Smooth muscle cell (in vitro differentiated cells): ENCODE measurements around the gene WBP1L. TPM values are rescaled to one million over a fixed set of nuclear protein-coding genes. Genes with fewer than 3 reads are reported as not detected.

ENCODE experiments used
- DNase-seq: peaks from one replicate; lab custom pipeline; 2025; ENCODE audit not compliant: unreplicated experiment; lab: John Stamatoyannopoulos, UW
- H2AFZ ChIP-seq: fragments of 200-600 bp; sonication (generic); 2 replicates; pipeline ENCODE4 v1.6.0; 2016; ENCODE audit warnings: antibody characterized with exemption, low read depth, mild to moderate bottlenecking
- H3F3A ChIP-seq: fragments of 200-600 bp; sonication (generic); 2 replicates; pipeline ENCODE4 v1.6.0; 2017; ENCODE audit warnings: antibody characterized with exemption, low read depth
- H3K27ac ChIP-seq: fragments of 200-600 bp; sonication (generic); 2 replicates; pipeline ENCODE4 v1.5.1; 2016; ENCODE audit warnings: low read depth, mild to moderate bottlenecking
- H3K27me3 ChIP-seq: fragments of 200-600 bp; sonication (generic); 2 replicates; pipeline ENCODE4 v1.6.1; 2016; ENCODE audit warnings: low read depth, mild to moderate bottlenecking
- H3K36me3 ChIP-seq: fragments of 200-600 bp; sonication (generic); 2 replicates; pipeline ENCODE4 v1.5.1; 2016; ENCODE audit warnings: low read depth
- H3K4me1 ChIP-seq: fragments of 200-600 bp; sonication (generic); 2 replicates; pipeline ENCODE4 v1.5.1; 2016; ENCODE audit warnings: low read depth
- H3K4me2 ChIP-seq: fragments of 200-600 bp; sonication (generic); 2 replicates; pipeline ENCODE4 v1.6.0; 2016; ENCODE audit warnings: mild to moderate bottlenecking
- H3K4me3 ChIP-seq: fragments of 200-600 bp; sonication (generic); 2 replicates; pipeline ENCODE4 v1.5.1; 2016; ENCODE audit warnings: mild to moderate bottlenecking
- H3K79me2 ChIP-seq: fragments of 200-600 bp; sonication (generic); 2 replicates; pipeline ENCODE4 v1.6.0; 2016; ENCODE audit warnings: low read depth, mild to moderate bottlenecking
- H3K9ac ChIP-seq: fragments of 200-600 bp; sonication (generic); 2 replicates; pipeline ENCODE4 v1.6.0; 2016; ENCODE audit warnings: low read depth
- H3K9me3 ChIP-seq: fragments of 200-600 bp; sonication (generic); replicated peaks from 2 replicates; pipeline ENCODE4 v1.5.1; 2016; ENCODE audit warnings: low read depth
- H4K20me1 ChIP-seq: fragments of 200-600 bp; sonication (generic); 2 replicates; pipeline ENCODE4 v1.6.0; 2016; ENCODE audit warnings: low read depth
- WGBS: methylation state at CpG from one replicate; pipeline ENCODE4 v1.1.7; 2016; ENCODE audit warnings: low lambda C conversion rate; 5-methylcytosine and 5-hydroxymethylcytosine counted together
- polyA plus RNA-seq: library from polyadenylated mRNA; unstranded; fragments of >200 nt; fragmentation: Nextera tagmentation; extraction: Ambion mirVana; gene quantifications from 2 replicates; pipeline ENCODE4 v1.2.1, GENCODE V29; 2016
- total RNA-seq: library from RNA; depleted of rRNA; stranded (reverse); fragments of >200 nt; gene quantifications from 2 replicates; pipeline ENCODE4 v1.2.3, GENCODE V29; 2014
- TF ChIP-seq, protein P1 (sequence below): fragments of 200-600 bp; sonication (generic); IDR thresholded peaks from 2 replicates; pipeline ENCODE4 v1.5.1; 2017; ENCODE audit warnings: borderline replicate concordance, mild to moderate bottlenecking, antibody characterized with exemption; ENCODE audit not compliant: insufficient read depth, poor library complexity, severe bottlenecking

Gene WBP1L
- total and polyA plus RNA-seq, 2 experiments from 2014 or later = 18.0 to 45.3 TPM

DNA sequence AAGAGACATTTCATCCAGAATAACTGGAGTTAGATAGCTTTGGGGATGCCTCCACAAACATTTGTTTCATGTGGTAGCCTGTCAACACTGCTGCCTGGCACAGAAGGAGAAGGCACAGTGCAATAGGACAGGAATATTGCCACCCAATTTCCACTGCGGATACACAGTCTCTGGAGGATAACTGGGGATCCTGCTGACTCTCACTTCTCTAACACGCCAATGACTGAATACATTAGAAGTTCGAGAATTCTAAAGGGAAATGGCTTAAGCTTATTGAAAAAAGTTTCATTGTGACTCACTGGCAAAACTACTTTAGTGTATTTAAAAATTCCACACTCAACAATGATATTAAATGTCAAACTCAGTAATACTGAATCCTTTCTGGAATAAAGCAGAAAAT, 42.5 kb upstream of the WBP1L start:
- H3K79me2 ChIP-seq = peaks cover 24% of the 10 kb centered on the region
- peaks cover 4% of the 10 kb centered on the region for H3K36me3 ChIP-seq
- DNase-seq = no peak
- H3K9me3 ChIP-seq = no peaks in the 10 kb centered on the region
- peaks cover 5% of the 10 kb centered on the region for H3K4me1 ChIP-seq
- WGBS = 62% methylated on average over 3 of the region's 3 CpGs
- no peak overlapping the region for H3K27ac ChIP-seq
- H3F3A ChIP-seq = no peaks in the 10 kb centered on the region
- no peak overlapping the region for H3K4me2 ChIP-seq
- no peak overlapping the region for H3K9ac ChIP-seq
- H2AFZ ChIP-seq = no peak overlapping the region
- no peak overlapping the region for H3K4me3 ChIP-seq
- TF ChIP-seq, protein P1, sequence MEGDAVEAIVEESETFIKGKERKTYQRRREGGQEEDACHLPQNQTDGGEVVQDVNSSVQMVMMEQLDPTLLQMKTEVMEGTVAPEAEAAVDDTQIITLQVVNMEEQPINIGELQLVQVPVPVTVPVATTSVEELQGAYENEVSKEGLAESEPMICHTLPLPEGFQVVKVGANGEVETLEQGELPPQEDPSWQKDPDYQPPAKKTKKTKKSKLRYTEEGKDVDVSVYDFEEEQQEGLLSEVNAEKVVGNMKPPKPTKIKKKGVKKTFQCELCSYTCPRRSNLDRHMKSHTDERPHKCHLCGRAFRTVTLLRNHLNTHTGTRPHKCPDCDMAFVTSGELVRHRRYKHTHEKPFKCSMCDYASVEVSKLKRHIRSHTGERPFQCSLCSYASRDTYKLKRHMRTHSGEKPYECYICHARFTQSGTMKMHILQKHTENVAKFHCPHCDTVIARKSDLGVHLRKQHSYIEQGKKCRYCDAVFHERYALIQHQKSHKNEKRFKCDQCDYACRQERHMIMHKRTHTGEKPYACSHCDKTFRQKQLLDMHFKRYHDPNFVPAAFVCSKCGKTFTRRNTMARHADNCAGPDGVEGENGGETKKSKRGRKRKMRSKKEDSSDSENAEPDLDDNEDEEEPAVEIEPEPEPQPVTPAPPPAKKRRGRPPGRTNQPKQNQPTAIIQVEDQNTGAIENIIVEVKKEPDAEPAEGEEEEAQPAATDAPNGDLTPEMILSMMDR = no peak
- H4K20me1 ChIP-seq = peaks cover 23% of the 10 kb centered on the region
- no peaks in the 10 kb centered on the region for H3K27me3 ChIP-seq

DNA sequence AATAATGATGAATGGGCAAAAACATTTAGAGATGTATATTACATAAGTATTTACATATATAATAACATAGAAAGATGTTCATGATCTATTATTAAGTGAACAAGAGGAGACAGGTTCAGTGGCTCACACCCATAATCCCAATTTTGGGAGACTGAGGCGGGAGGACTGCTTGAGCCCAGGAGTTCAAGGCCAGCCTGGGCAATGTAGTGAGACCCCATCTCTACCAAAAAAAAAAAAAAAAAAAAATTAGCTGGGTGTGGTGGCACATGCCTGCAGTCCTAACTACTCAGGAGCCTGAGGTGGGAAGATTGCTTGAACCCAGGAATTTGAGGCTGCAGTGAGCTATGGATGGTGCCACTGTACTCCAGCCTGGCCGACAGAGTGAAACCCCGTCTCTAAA, 42.0 kb upstream of the WBP1L start:
- DNase-seq = no peak
- H3K9ac ChIP-seq = no peak overlapping the region
- H2AFZ ChIP-seq = no peak overlapping the region
- H3K4me3 ChIP-seq = no peak overlapping the region
- peaks cover 23% of the 10 kb centered on the region for H4K20me1 ChIP-seq
- peaks cover 30% of the 10 kb centered on the region for H3K79me2 ChIP-seq
- WGBS = 97% methylated on average over 3 of the region's 3 CpGs
- H3K4me2 ChIP-seq = no peak overlapping the region
- no peaks in the 10 kb centered on the region for H3K27me3 ChIP-seq
- no peaks in the 10 kb centered on the region for H3F3A ChIP-seq
- no peak overlapping the region for H3K27ac ChIP-seq
- TF ChIP-seq, protein P1 = no peak
- H3K36me3 ChIP-seq = peaks cover 3% of the 10 kb centered on the region
- H3K9me3 ChIP-seq = no peaks in the 10 kb centered on the region
- H3K4me1 ChIP-seq = peaks cover 5% of the 10 kb centered on the region

DNA sequence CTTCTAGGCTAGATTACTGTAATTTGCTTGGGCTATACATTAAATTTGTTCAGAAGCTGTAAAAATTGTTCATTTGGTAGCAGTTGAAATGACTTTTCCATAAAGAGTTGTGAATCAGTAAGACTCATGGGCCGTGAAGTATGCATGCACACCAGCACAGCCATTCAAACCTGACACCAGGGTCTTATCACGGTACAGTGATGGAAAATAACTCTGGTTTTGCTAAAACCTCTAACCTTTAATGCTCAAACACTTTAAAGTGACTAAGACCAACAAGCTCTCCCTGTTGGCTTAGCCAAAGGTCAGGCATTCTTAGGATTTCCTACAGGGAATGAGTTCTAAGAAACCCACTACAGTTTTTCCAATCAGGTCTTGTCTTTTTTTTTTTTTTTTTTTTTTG, 41.0 kb upstream of the WBP1L start:
- Histone ChIP-seq H3K36me3 (no peaks in the 10 kb centered on the region), H3K27me3 (no peaks in the 10 kb centered on the region), H2AFZ (no peak overlapping the region), H3F3A (no peaks in the 10 kb centered on the region), H3K79me2 (peaks cover 33% of the 10 kb centered on the region), H3K9me3 (no peaks in the 10 kb centered on the region), H3K4me2 (no peak overlapping the region), H3K4me3 (no peak overlapping the region), H4K20me1 (peaks cover 28% of the 10 kb centered on the region), H3K4me1 (peaks cover 5% of the 10 kb centered on the region), H3K27ac (peak overlapping the region; percentile 55), H3K9ac (no peak overlapping the region)
- TF ChIP-seq, protein P1 = no peak
- no peak for DNase-seq
- WGBS = 14% methylated on average over 2 of the region's 2 CpGs

DNA sequence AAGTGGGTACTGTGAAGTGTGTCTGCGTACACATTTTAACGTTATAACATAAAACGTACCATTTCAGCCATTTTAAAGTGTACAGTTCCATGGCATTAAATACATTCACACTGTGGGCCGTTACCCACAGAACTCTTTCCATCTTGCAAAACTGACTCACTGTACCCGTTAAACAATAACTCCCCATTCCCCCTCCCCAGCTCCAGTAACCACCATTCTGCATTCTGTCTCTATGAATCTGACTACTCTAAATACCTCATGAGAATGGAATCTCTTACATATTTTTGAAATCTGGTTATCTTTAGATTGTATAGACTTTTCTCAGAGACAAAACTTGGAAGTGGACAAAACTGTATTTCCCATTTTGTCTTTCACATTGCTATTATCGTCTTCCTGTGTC, 38.8 kb upstream of the WBP1L start:
- H3K4me1 ChIP-seq = peaks cover 5% of the 10 kb centered on the region
- no peak for DNase-seq
- H3K27me3 ChIP-seq = no peaks in the 10 kb centered on the region
- H3K27ac ChIP-seq = peak overlapping the region; percentile 19
- no peaks in the 10 kb centered on the region for H3K9me3 ChIP-seq
- H4K20me1 ChIP-seq = peaks cover 39% of the 10 kb centered on the region
- H3K79me2 ChIP-seq = peaks cover 51% of the 10 kb centered on the region
- 78% methylated on average over 6 of the region's 6 CpGs for WGBS
- no peaks in the 10 kb centered on the region for H3F3A ChIP-seq
- H3K9ac ChIP-seq = no peak overlapping the region
- peak overlapping the region; percentile 8 for H3K4me2 ChIP-seq
- no peaks in the 10 kb centered on the region for H3K36me3 ChIP-seq
- H2AFZ ChIP-seq = no peak overlapping the region
- H3K4me3 ChIP-seq = no peak overlapping the region
- TF ChIP-seq, protein P1 = no peak
